A549 (cell line): Measurements from ENCODE around the gene OBSCN. TPM values are rescaled to one million over a fixed set of nuclear protein-coding genes. Genes with fewer than 3 reads are reported as not detected.
A peak's percentile ranks its signal among the peaks of the same experiment; 100 is the strongest.

ENCODE experiments used
- ATAC-seq, 2 experiments: fragments of 200-7000 bp in 1 of 2; fragments of >200 bp in 1 of 2; cut with Nextera tagmentation in 1 of 2; cut with Tn5 transposase in 1 of 2; 3 replicates each; pipeline versions ENCODE4 v1.8.0 to v1.9.1; 2018 to 2020; ENCODE audit warnings: mild to moderate bottlenecking in 1 of 2, moderate library complexity in 1 of 2
- CTCF ChIA-PET: fragments of 300-600 bp; sonication (Branson Sonifier 250); formaldehyde crosslinking; extraction: SDS; loops from one replicate; lab custom pipeline; 2021; ENCODE audit warnings: antibody characterized with exemption, inconsistent platforms; lab: Yijun Ruan, JAX
- POLR2A ChIA-PET: fragments of 350-600 bp; formaldehyde crosslinking; extraction: SDS; loops from one replicate; lab custom pipeline; 2021; ENCODE audit warnings: antibody characterized with exemption, inconsistent platforms; lab: Yijun Ruan, JAX
- DNase-seq, 2 experiments: peaks; one replicate each; pipeline versions ENCODE4 v3.0.0 to v3.0.0-alpha.2; 2011 to 2016; ENCODE audit warnings: low read depth in 1 of 2, low spot score in 1 of 2
- FAIRE-seq: peaks from 2 replicates; lab custom pipeline; 2011; peaks lifted over from hg19 to GRCh38; lab: Jason Lieb, UNC
- H3K27ac ChIP-seq, 2 experiments: fragments of >200 bp; sonication (Bioruptor Twin); formaldehyde crosslinking; 3 replicates each; pipeline ENCODE4 v1.5.1; 2016 to 2017
- H3K4me1 ChIP-seq: fragments of >200 bp; sonication (Bioruptor Twin); formaldehyde crosslinking; 3 replicates; pipeline ENCODE4 v1.6.1; 2016
- H3K4me2 ChIP-seq: fragments of >200 bp; sonication (Bioruptor Twin); formaldehyde crosslinking; 3 replicates; pipeline ENCODE4 v1.6.1; 2016
- H3K4me3 ChIP-seq: fragments of >200 bp; sonication (Bioruptor Twin); formaldehyde crosslinking; 3 replicates; pipeline ENCODE4 v1.5.1; 2016
- H3K9me3 ChIP-seq: fragments of >200 bp; sonication (Bioruptor Twin); formaldehyde crosslinking; 3 replicates; pipeline ENCODE4 v1.6.1; 2016
- BCL3 ChIP-seq: fragments of >200 bp; sonication (Bioruptor Twin); formaldehyde crosslinking; IDR thresholded peaks from 3 replicates; pipeline ENCODE4 v1.6.1; 2016
- BHLHE40 ChIP-seq: IDR thresholded peaks from 2 replicates; pipeline ENCODE4 v1.6.1; 2012; ENCODE audit warnings: low read depth, low read length, inconsistent platforms
- CBX2 ChIP-seq: fragments of 200-600 bp; sonication (generic); IDR thresholded peaks from 2 replicates; pipeline ENCODE4 v1.6.1; 2016; ENCODE audit warnings: low read depth, mild to moderate bottlenecking, borderline replicate concordance
- CEBPB ChIP-seq, 2 experiments: fragments of >200 bp in 1 of 2; sonication (Bioruptor Twin) in 1 of 2; formaldehyde crosslinking in 1 of 2; IDR thresholded peaks; 2 replicates each; pipeline ENCODE4 v1.6.1; 2012 to 2016
- EHF ChIP-seq: fragments of 250-450 bp; sonication (Bioruptor Pico); IDR thresholded peaks from 2 replicates; pipeline ENCODE4 v1.5.0; 2020; ENCODE audit warnings: mild to moderate bottlenecking
- EHMT2 ChIP-seq: fragments of 200-600 bp; sonication (generic); IDR thresholded peaks from 2 replicates; pipeline ENCODE4 v1.6.1; 2016; ENCODE audit warnings: antibody characterized with exemption, low read depth, mild to moderate bottlenecking, moderate library complexity
- ELK1 ChIP-seq: fragments of 150-350 bp; IDR thresholded peaks from 2 replicates; pipeline ENCODE4 v1.6.1; 2014; ENCODE audit warnings: low read depth, mild to moderate bottlenecking, low read length
- EP300 ChIP-seq, 2 experiments: fragments of >200 bp; sonication (Bioruptor Twin); formaldehyde crosslinking; IDR thresholded peaks; 2 replicates in 1 of 2; 3 replicates in 1 of 2; pipeline ENCODE4 v1.6.1; 2016 to 2017
- FOXS1 ChIP-seq: fragments of 250-450 bp; sonication (Bioruptor Pico); IDR thresholded peaks from 2 replicates; pipeline ENCODE4 v1.5.0; 2020; ENCODE audit warnings: mild to moderate bottlenecking, moderate library complexity
- GATA3 ChIP-seq: IDR thresholded peaks from 2 replicates; pipeline ENCODE4 v1.6.1; 2012; ENCODE audit warnings: borderline replicate concordance
- HDAC2 ChIP-seq: fragments of 200-600 bp; sonication (generic); IDR thresholded peaks from 2 replicates; pipeline ENCODE4 v1.6.1; 2016
- HOXB13 ChIP-seq: fragments of 250-450 bp; sonication (Bioruptor Pico); IDR thresholded peaks from 2 replicates; pipeline ENCODE4 v1.5.0; 2020; ENCODE audit warnings: low read depth, mild to moderate bottlenecking, moderate library complexity
- HOXB5 ChIP-seq: fragments of 250-450 bp; sonication (Bioruptor Pico); IDR thresholded peaks from 2 replicates; pipeline ENCODE4 v1.5.0; 2020; ENCODE audit warnings: mild to moderate bottlenecking, moderate library complexity
- JUNB ChIP-seq: fragments of >200 bp; sonication (Bioruptor Twin); formaldehyde crosslinking; IDR thresholded peaks from 2 replicates; pipeline ENCODE4 v1.6.1; 2016
- MAFK ChIP-seq: fragments of 450-650 bp; IDR thresholded peaks from 2 replicates; pipeline ENCODE4 v1.6.1; 2014; ENCODE audit not compliant: partially characterized antibody
- MAX ChIP-seq: IDR thresholded peaks from 2 replicates; pipeline ENCODE4 v1.6.1; 2012
- MAZ ChIP-seq: fragments of 150-350 bp; IDR thresholded peaks from 2 replicates; pipeline ENCODE4 v1.6.1; 2014; ENCODE audit warnings: antibody characterized with exemption, low read depth, low read length, borderline replicate concordance
- NFE2L2 ChIP-seq: fragments of 150-350 bp; conservative IDR thresholded peaks from 2 replicates; pipeline ENCODE4 v1.6.1; 2014; ENCODE audit warnings: low read length
- NPAS2 ChIP-seq: fragments of 250-450 bp; sonication (Bioruptor Pico); IDR thresholded peaks from 2 replicates; pipeline ENCODE4 v1.8.0; 2022; ENCODE audit warnings: mild to moderate bottlenecking, moderate library complexity, borderline replicate concordance
- NR3C1 ChIP-seq: fragments of >200 bp; sonication (Bioruptor Twin); formaldehyde crosslinking; IDR thresholded peaks from 3 replicates; pipeline ENCODE4 v1.6.1; 2017
- PBX3 ChIP-seq: IDR thresholded peaks from 2 replicates; pipeline ENCODE4 v1.6.1; 2012
- PHF8 ChIP-seq: fragments of 200-600 bp; sonication (generic); IDR thresholded peaks from 2 replicates; pipeline ENCODE4 v1.6.1; 2016; ENCODE audit warnings: low read depth, mild to moderate bottlenecking, antibody characterized with exemption, moderate library complexity, borderline replicate concordance
- RCOR1 ChIP-seq: fragments of 150-350 bp; IDR thresholded peaks from 2 replicates; pipeline ENCODE4 v1.6.1; 2014; ENCODE audit warnings: antibody characterized with exemption, low read length, low read depth
- RFX5 ChIP-seq: fragments of 450-650 bp; IDR thresholded peaks from 2 replicates; pipeline ENCODE4 v1.7.1; 2014; ENCODE audit warnings: antibody characterized with exemption, mild to moderate bottlenecking, moderate library complexity
- SREBF2 ChIP-seq: fragments of 450-650 bp; IDR thresholded peaks from 2 replicates; pipeline ENCODE4 v1.6.1; 2014; ENCODE audit warnings: mild to moderate bottlenecking, moderate library complexity
- TFCP2L1 ChIP-seq: fragments of 250-450 bp; sonication (Bioruptor Pico); IDR thresholded peaks from 2 replicates; pipeline ENCODE4 v1.5.0; 2021; ENCODE audit warnings: mild to moderate bottlenecking
- USF2 ChIP-seq: fragments of 450-650 bp; IDR thresholded peaks from 2 replicates; pipeline ENCODE4 v1.6.1; 2014; ENCODE audit warnings: antibody characterized with exemption
- ZSCAN20 ChIP-seq: fragments of 250-450 bp; sonication (Bioruptor Pico); IDR thresholded peaks from 2 replicates; pipeline ENCODE4 v1.8.0; 2022; ENCODE audit warnings: mild to moderate bottlenecking, moderate library complexity
- WGBS: methylation state at CpG from one replicate; pipeline ENCODE4 v1.1.6; 2017; ENCODE audit errors: missing lambda C conversion rate; 5-methylcytosine and 5-hydroxymethylcytosine counted together
- polyA plus RNA-seq, 4 experiments: library from polyadenylated mRNA; depleted of rRNA in 3 of 4; stranded (reverse); fragments of >200 nt; fragmentation: RNase III in 1 of 4; extraction: RNeasy Plus Mini Kit Qiagen cat#74134 plus additional on column Dnase treatment in 1 of 4; gene quantifications; 2 replicates in 3 of 4; 3 replicates in 1 of 4; pipeline ENCODE4 v1.2.3, GENCODE V29; 2011 to 2017

Gene OBSCN
- polyA plus RNA-seq, 2 of the 4 experiments (the other 2 are of a cell fraction): 3.1 to 6.8 TPM

- WGBS: 81% methylated on average over 7 of the region's 8 CpGs
- FAIRE-seq: no peak
- no peaks in the 10 kb centered on the region for H3K4me1 ChIP-seq
- no peak for DNase-seq
- POLR2A ChIA-PET: no interaction called here
- no peak overlapping the region for H3K4me2 ChIP-seq
- CTCF ChIA-PET: interaction anchor here (0.9 kb wide), 1 partner anchor 12 kb away, joined by 3 read pairs; no protein-coding TSS in a partner anchor
- ATAC-seq: no peak
- TF ChIP-seq HOXB13 (CRISPR knock-in tag): no peak
- TF ChIP-seq NFE2L2: no peak
- no peak for TF ChIP-seq NR3C1
- TF ChIP-seq MAZ: no peak
- no peak for TF ChIP-seq EHF (CRISPR knock-in tag)
- no peak overlapping the region for H3K27ac ChIP-seq
- H3K4me3 ChIP-seq: no peak overlapping the region
- peaks cover 15% of the 10 kb centered on the region for H3K9me3 ChIP-seq
Measured at GRCh38 chr1:228342627-228343190, 134.9 kb downstream of the OBSCN start.

- H3K4me2 ChIP-seq: no peak overlapping the region
- peaks cover 15% of the 10 kb centered on the region for H3K9me3 ChIP-seq
- TF ChIP-seq ZSCAN20 (CRISPR knock-in tag): no peak
- no peak for TF ChIP-seq CBX2
- no peak for TF ChIP-seq JUNB
- no peak for TF ChIP-seq CEBPB (IDR thresholded peaks at IDR 0.05)
- TF ChIP-seq NFE2L2: no peak
- TF ChIP-seq FOXS1 (CRISPR knock-in tag): no peak
- no peak for TF ChIP-seq EHF (CRISPR knock-in tag)
- no peak for TF ChIP-seq NPAS2 (CRISPR knock-in tag)
- no peak for TF ChIP-seq PBX3
- H3K27ac ChIP-seq: no peak overlapping the region
- CTCF ChIA-PET: no interaction called here
- DNase-seq (no peak), ATAC-seq (no peak), FAIRE-seq (no peak)
- no peaks in the 10 kb centered on the region for H3K4me1 ChIP-seq
- H3K4me3 ChIP-seq: no peak overlapping the region
- 88% methylated on average over 19 of the region's 19 CpGs for WGBS
- POLR2A ChIA-PET: no interaction called here
Measured at GRCh38 chr1:228343191-228343661, 135.4 kb downstream of the OBSCN start.

- peak in 1 of 2 experiments; percentile 23 for DNase-seq
- CTCF ChIA-PET: no interaction called here
- WGBS: 85% methylated on average over 2 of the region's 5 CpGs
Measured at GRCh38 chr1:228344631-228345072, 136.8 kb downstream of the OBSCN start.

More at GRCh38 chr1:228344631-228345072, 136.8 kb downstream of the OBSCN start:
- H3K27ac ChIP-seq: no peak overlapping the region
- ATAC-seq (no peak), FAIRE-seq (no peak)
- no peak overlapping the region for H3K4me2 ChIP-seq
- TF ChIP-seq GATA3: no peak
- TF ChIP-seq NFE2L2: no peak
- TF ChIP-seq BCL3: no peak
- TF ChIP-seq BHLHE40: no peak
- TF ChIP-seq MAFK: no peak
- TF ChIP-seq EHMT2: no peak
- TF ChIP-seq SREBF2: no peak
- no peak for TF ChIP-seq EP300 (IDR thresholded peaks at IDR 0.05)
- no peak for TF ChIP-seq HDAC2
- no peak for TF ChIP-seq TFCP2L1 (CRISPR knock-in tag)
- no peak for TF ChIP-seq PHF8
- TF ChIP-seq RFX5: no peak
- no peak for TF ChIP-seq RCOR1
- TF ChIP-seq MAZ: no peak
- TF ChIP-seq HOXB5 (CRISPR knock-in tag): no peak
- no peak for TF ChIP-seq USF2
- no peak for TF ChIP-seq MAX
- TF ChIP-seq ELK1: no peak
- TF ChIP-seq CEBPB (IDR thresholded peaks at IDR 0.05): no peak
- POLR2A ChIA-PET: interaction anchor here (0.6 kb wide), 1 partner anchor 62 kb away, joined by 5 read pairs; the partner anchor contains the start of gene TRIM11
- no peak overlapping the region for H3K4me3 ChIP-seq
- no peaks in the 10 kb centered on the region for H3K4me1 ChIP-seq
- peaks cover 15% of the 10 kb centered on the region for H3K9me3 ChIP-seq
